GM12891 (cell line): ENCODE measurements around the gene TCFL5.

Experiments used
- DNase-seq: peaks from one replicate; pipeline ENCODE4 v3.0.0; 2011; ENCODE audit warnings: low spot score; ENCODE audit not compliant: insufficient read length
- FAIRE-seq: peaks from 2 replicates; lab custom pipeline; 2011; peaks lifted over from hg19 to GRCh38; lab: Jason Lieb, UNC
- PAX5 ChIP-seq: IDR thresholded peaks from 2 replicates; pipeline ENCODE4 v1.6.1; 2011; ENCODE audit warnings: low read length, moderate library complexity, mild to moderate bottlenecking; ENCODE audit not compliant: insufficient read depth, severe bottlenecking
- POLR2A ChIP-seq: IDR thresholded peaks from 2 replicates; pipeline ENCODE4 v1.6.1; 2011; ENCODE audit warnings: low read depth, low read length, control low read depth
- POLR2AphosphoS5 ChIP-seq: IDR thresholded peaks from 2 replicates; pipeline ENCODE4 v1.6.1; 2011; ENCODE audit warnings: low read depth, low read length, control low read depth
- POU2F2 ChIP-seq: IDR thresholded peaks from 2 replicates; pipeline ENCODE4 v1.6.1; 2011; ENCODE audit warnings: low read depth, mild to moderate bottlenecking, control low read depth, low read length, moderate library complexity
- SPI1 ChIP-seq: IDR thresholded peaks from 2 replicates; pipeline ENCODE4 v1.6.1; 2011; ENCODE audit warnings: low read depth, low read length, control low read depth
- TAF1 ChIP-seq: IDR thresholded peaks from 2 replicates; pipeline ENCODE4 v1.6.1; 2011; ENCODE audit warnings: low read depth, low read length, control low read depth

Gene TCFL5

GRCh38 chr20:62813588-62813987, 48.0 kb downstream of the TCFL5 start:
- DNase-seq (no peak), FAIRE-seq (no peak)
- TF ChIP-seq POLR2AphosphoS5 (no peak), PAX5 (no peak), POLR2A (no peak), SPI1 (no peak), POU2F2 (no peak), TAF1 (no peak)

GRCh38 chr20:62812907-62813200, 48.8 kb downstream of the TCFL5 start:
- FAIRE-seq, result no peak
- no peak for DNase-seq
- TF ChIP-seq SPI1 (no peak), POU2F2 (no peak), POLR2A (no peak), TAF1 (no peak), PAX5 (no peak), POLR2AphosphoS5 (no peak)

- FAIRE-seq (no peak), DNase-seq (no peak)
- TF ChIP-seq TAF1 (no peak), POU2F2 (no peak), SPI1 (no peak), POLR2A (no peak)
Observed at GRCh38 chr20:62812181-62812906, 49.3 kb downstream of the TCFL5 start.

GRCh38 chr20:62811720-62812119, 49.9 kb downstream of the TCFL5 start:
- DNase-seq, result no peak
- no peak for FAIRE-seq
- TF ChIP-seq POU2F2 (no peak), TAF1 (no peak), POLR2A (no peak), PAX5 (no peak), POLR2AphosphoS5 (no peak)

- no peak for TF ChIP-seq SPI1
- TF ChIP-seq POU2F2, result no peak
- no peak for TF ChIP-seq POLR2AphosphoS5
- no peak for TF ChIP-seq TAF1
- no peak for TF ChIP-seq PAX5
- no peak for TF ChIP-seq POLR2A
Observed at GRCh38 chr20:62811320-62811719, 50.3 kb downstream of the TCFL5 start.

GRCh38 chr20:62809530-62810428, 51.8 kb downstream of the TCFL5 start:
- no peak for DNase-seq
- TF ChIP-seq POU2F2 (no peak), POLR2A (no peak), SPI1 (no peak), TAF1 (no peak), PAX5 (no peak), POLR2AphosphoS5 (no peak)
- FAIRE-seq, result no peak

More at GRCh38 chr20:62811320-62811719, 50.3 kb downstream of the TCFL5 start:
- no peak for FAIRE-seq
- DNase-seq, result no peak

GRCh38 chr20:62808211-62808865, 53.3 kb downstream of the TCFL5 start:
- TF ChIP-seq TAF1 (no peak), POLR2A (no peak), SPI1 (no peak), PAX5 (no peak), POU2F2 (no peak), POLR2AphosphoS5 (no peak)
- DNase-seq (peak; percentile 85), FAIRE-seq (no peak)

- FAIRE-seq (no peak), DNase-seq (no peak)
- TF ChIP-seq TAF1 (no peak), POU2F2 (no peak; the same call in 1 of the 2 replicates), POLR2A (no peak), SPI1 (no peak), PAX5 (no peak), POLR2AphosphoS5 (no peak)
Observed at GRCh38 chr20:62807444-62808210, 54.0 kb downstream of the TCFL5 start.

- DNase-seq (no peak), FAIRE-seq (no peak)
- TF ChIP-seq SPI1, result no peak
- no peak for TF ChIP-seq POU2F2
- no peak for TF ChIP-seq POLR2AphosphoS5
- TF ChIP-seq PAX5, result no peak
- no peak for TF ChIP-seq POLR2A
- TF ChIP-seq TAF1, result no peak
Observed at GRCh38 chr20:62806383-62807050, 55.1 kb downstream of the TCFL5 start.
